SK-N-MC (cell line): ENCODE data around the gene ATP5MC3.

Source experiments
- DNase-seq: peaks from one replicate; pipeline ENCODE4 v3.0.0-alpha.2; 2011; ENCODE audit warnings: low read depth, low spot score
- H3K27ac ChIP-seq: fragments of 200-600 bp; sonication (generic); 2 replicates; pipeline ENCODE4 v1.5.1; 2016; ENCODE audit warnings: mixed run types
- H3K36me3 ChIP-seq: fragments of 200-600 bp; sonication (generic); 2 replicates; pipeline ENCODE4 v1.6.1; 2017; ENCODE audit warnings: antibody characterized with exemption, low read length, mixed read lengths; ENCODE audit not compliant: insufficient read depth
- H3K4me3 ChIP-seq: fragments of 200-600 bp; sonication (generic); 2 replicates; pipeline ENCODE4 v1.5.1; 2016
- H3K9ac ChIP-seq: fragments of 200-600 bp; sonication (generic); 2 replicates; pipeline ENCODE4 v1.8.0; 2017; ENCODE audit warnings: mixed run types, mixed read lengths; ENCODE audit not compliant: insufficient read length
- H3K9me3 ChIP-seq: fragments of 200-600 bp; sonication (generic); 2 replicates; pipeline ENCODE4 v1.6.1; 2017; ENCODE audit warnings: low read depth, mild to moderate bottlenecking, antibody characterized with exemption, low read length, moderate library complexity, mixed read lengths
- EZH2 ChIP-seq: fragments of 200-600 bp; sonication (generic); IDR thresholded peaks from one replicate; pipeline ENCODE4 v1.6.1; 2017; ENCODE audit warnings: antibody characterized with exemption
- FOXP2 ChIP-seq: optimal IDR thresholded peaks from 2 replicates; pipeline ENCODE3; 2011; ENCODE audit warnings: mild to moderate bottlenecking, moderate library complexity; ENCODE audit not compliant: insufficient read depth; ENCODE audit errors: extremely low read length, control extremely low read depth
- POLR2AphosphoS5 ChIP-seq: IDR thresholded peaks from 2 replicates; pipeline ENCODE4 v1.6.1; 2012; ENCODE audit warnings: mild to moderate bottlenecking, low read depth, low read length, borderline replicate concordance

ATP5MC3 gene

DNA sequence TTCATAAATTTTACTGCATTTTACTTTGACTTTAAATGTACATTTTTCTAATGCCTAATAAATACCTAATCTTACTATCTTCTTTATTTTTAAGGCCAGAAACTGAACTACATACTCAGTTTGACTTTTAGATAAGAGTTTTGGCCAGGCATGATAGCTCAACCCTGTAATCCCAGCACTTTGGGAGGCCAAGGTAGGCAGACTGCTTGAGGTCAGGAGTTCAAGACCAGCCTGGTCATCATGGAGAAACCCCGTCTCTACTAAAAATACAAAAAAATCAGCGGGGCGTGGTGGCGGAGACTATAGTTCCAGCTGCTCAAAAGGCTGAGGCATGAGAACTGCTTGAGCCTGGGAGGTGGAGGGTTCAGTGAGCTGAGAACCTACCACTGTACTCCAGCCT is 22.6 kb downstream of the ATP5MC3 start:
- H3K4me3 ChIP-seq: no peak overlapping the region
- H3K9me3 ChIP-seq: no peaks in the 10 kb centered on the region
- peaks cover 11% of the 10 kb centered on the region for H3K36me3 ChIP-seq
- no peak overlapping the region for H3K9ac ChIP-seq
- no peak overlapping the region for H3K27ac ChIP-seq
- no peak for TF ChIP-seq POLR2AphosphoS5
- TF ChIP-seq FOXP2: no peak
- TF ChIP-seq EZH2: no peak
- no peak for DNase-seq

DNA sequence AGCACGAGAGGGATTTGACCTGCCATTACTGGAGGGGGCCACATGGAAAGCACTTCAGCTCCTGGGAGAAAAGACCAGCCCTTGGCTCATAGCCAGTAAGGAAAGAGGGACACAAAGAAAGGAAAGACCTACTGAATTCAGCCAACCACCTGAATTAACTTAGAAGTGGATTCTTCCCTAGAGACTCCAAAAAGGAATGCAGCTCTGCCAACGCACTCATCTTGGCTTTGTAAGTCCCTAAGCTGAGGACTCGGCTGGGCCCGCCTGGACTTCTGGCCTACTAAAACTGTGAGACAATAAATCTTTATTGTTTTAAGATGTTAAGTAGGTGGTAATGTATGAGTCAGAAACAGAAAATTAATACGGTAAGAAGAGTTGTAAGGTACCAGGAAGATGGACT is 25.0 kb downstream of the ATP5MC3 start:
- Histone ChIP-seq H3K36me3 (peaks cover 8% of the 10 kb centered on the region), H3K9me3 (no peaks in the 10 kb centered on the region), H3K9ac (no peak overlapping the region), H3K27ac (no peak overlapping the region), H3K4me3 (no peak overlapping the region)
- DNase-seq: no peak
- TF ChIP-seq POLR2AphosphoS5: no peak
- TF ChIP-seq FOXP2: no peak
- no peak for TF ChIP-seq EZH2

DNA sequence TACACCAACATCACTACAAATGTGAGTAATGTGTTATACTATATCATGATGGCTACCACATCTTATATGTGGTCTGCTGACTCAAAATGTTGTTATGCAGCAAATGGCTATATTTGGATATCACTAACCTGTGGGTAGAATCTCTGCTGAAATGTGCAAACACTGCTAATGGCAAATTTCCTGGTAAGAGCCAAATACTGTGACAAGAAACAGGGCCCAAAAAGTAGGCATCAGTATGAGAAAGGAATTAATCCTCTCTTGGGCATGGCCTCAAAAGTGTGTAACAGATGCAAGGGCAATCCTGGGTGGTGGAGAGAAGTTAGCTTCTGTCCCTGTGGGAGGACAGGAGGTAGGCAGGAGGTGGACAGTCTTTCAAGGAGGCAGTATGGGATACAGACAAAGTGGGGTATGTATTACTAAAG is 26.8 kb downstream of the ATP5MC3 start:
- H3K36me3 ChIP-seq: peaks cover 20% of the 10 kb centered on the region
- no peak overlapping the region for H3K27ac ChIP-seq
- no peak overlapping the region for H3K9ac ChIP-seq
- no peak for TF ChIP-seq POLR2AphosphoS5
- no peak for TF ChIP-seq FOXP2
- no peak for TF ChIP-seq EZH2
- H3K4me3 ChIP-seq: no peak overlapping the region
- H3K9me3 ChIP-seq: no peaks in the 10 kb centered on the region
- no peak for DNase-seq

DNA sequence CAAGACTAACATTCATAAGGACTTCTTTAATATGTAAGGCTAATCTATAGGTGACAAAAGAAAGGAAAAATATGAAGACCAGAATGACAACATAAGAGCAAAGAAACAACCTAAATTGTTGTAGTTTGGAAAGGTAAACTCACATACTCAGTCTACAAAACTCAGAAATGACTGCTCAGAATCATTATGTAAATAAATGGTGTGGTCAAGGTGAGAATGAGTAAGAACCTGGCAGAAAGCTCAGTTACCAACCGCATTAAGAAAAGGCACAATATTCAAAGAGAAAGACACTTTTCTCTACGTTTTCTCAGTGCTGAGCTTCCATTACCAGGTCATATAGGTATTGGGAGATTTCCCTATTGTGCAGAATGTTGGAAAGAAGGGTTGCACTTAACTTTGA is 29.3 kb downstream of the ATP5MC3 start:
- H3K36me3 ChIP-seq: peaks cover 37% of the 10 kb centered on the region
- no peak overlapping the region for H3K27ac ChIP-seq
- DNase-seq: no peak

DNA sequence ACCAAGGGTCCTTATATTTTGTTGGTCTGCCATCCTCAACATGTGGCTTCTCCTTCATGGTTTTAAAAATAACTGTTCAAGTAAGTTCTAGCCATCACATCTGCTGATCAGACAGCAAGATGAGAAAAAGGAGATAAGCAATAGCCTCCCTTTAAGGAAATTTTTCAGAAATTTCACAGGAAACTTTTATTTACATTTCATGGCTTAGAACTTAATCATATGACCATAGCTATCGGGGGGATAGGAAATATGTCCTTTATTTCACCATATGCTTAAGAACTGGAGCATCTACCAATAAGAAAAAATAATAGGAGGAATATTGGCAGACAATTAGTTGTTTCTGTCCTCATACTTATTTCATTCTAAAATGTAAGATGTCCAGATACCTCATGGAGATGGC is 29.7 kb downstream of the ATP5MC3 start:
- Histone ChIP-seq H3K4me3 (no peak overlapping the region), H3K9me3 (no peaks in the 10 kb centered on the region), H3K27ac (no peak overlapping the region), H3K36me3 (peaks cover 40% of the 10 kb centered on the region), H3K9ac (no peak overlapping the region)
- TF ChIP-seq EZH2 (no peak), FOXP2 (no peak), POLR2AphosphoS5 (no peak)
- no peak for DNase-seq

More for the DNA sequence above, 29.3 kb downstream of the ATP5MC3 start:
- Histone ChIP-seq H3K9ac (no peak overlapping the region), H3K9me3 (no peaks in the 10 kb centered on the region), H3K4me3 (no peak overlapping the region)
- TF ChIP-seq EZH2 (no peak), POLR2AphosphoS5 (no peak), FOXP2 (no peak)

DNA sequence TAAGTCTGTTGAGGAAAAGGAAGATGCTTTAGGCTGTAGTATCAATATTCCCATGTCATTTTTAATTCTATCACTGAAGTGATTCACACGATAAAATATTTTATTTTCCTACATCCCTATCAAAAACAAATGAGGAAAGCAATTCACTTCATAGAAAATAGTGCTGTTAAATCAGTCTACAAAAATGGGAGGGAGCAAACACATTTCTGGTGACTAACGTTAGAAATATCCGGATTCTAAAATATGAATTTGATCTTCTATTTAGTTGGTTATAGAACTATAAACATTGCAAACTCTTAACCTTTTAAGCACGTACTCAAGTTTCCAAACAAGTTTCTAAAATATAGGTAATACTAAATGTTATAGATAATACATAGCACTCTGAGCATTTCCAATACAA is 34.3 kb downstream of the ATP5MC3 start:
- Histone ChIP-seq H3K27ac (no peak overlapping the region), H3K9ac (no peak overlapping the region), H3K4me3 (no peak overlapping the region), H3K36me3 (peaks cover 61% of the 10 kb centered on the region), H3K9me3 (no peaks in the 10 kb centered on the region)
- TF ChIP-seq FOXP2 (no peak), POLR2AphosphoS5 (no peak), EZH2 (no peak)
- no peak for DNase-seq

DNA sequence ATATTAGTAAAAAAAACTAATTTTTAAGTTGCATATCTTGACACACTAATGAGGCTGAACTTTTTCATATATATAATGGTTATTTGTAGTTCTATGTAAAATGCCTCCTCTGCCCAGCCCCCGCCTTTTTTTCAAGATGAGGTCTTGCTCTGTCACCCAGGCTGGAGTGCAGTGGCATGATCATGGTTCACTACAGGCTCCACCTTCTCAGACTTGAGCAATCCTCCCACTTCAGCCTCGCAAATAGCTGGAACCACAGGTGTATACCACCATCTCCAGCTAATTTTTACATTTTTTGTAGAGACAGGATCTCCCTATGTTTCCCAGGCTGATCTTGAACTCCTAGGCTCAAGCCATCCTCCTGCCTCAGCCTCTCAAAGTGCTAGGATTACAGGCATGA is 37.8 kb downstream of the ATP5MC3 start:
- Histone ChIP-seq H3K27ac (no peak overlapping the region), H3K4me3 (no peak overlapping the region), H3K9ac (no peak overlapping the region), H3K9me3 (no peaks in the 10 kb centered on the region), H3K36me3 (peaks cover 53% of the 10 kb centered on the region)
- DNase-seq: no peak
- TF ChIP-seq FOXP2 (no peak), EZH2 (no peak), POLR2AphosphoS5 (no peak)

DNA sequence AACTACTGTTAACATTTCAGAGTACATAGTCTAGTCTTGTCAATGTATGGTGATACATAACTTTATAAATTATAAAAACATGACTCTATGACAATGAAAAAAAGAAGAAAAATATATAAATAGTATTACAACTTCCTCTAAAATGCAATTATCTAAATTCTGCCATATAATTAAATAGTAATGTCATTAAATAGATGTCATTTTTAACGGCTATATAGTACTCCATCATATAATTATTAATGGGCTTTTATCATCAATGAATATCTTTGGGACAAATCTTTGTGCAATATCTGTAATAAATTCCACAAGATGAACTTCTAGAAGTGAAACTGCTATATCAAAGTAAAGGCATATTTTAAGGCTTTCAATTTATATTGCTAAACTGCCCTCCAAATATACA is 38.3 kb downstream of the ATP5MC3 start:
- peaks cover 52% of the 10 kb centered on the region for H3K36me3 ChIP-seq
- H3K4me3 ChIP-seq: no peak overlapping the region
- no peak for TF ChIP-seq POLR2AphosphoS5
- no peak for TF ChIP-seq EZH2
- TF ChIP-seq FOXP2: no peak
- H3K9me3 ChIP-seq: no peaks in the 10 kb centered on the region
- H3K9ac ChIP-seq: no peak overlapping the region
- DNase-seq: no peak
- no peak overlapping the region for H3K27ac ChIP-seq

DNA sequence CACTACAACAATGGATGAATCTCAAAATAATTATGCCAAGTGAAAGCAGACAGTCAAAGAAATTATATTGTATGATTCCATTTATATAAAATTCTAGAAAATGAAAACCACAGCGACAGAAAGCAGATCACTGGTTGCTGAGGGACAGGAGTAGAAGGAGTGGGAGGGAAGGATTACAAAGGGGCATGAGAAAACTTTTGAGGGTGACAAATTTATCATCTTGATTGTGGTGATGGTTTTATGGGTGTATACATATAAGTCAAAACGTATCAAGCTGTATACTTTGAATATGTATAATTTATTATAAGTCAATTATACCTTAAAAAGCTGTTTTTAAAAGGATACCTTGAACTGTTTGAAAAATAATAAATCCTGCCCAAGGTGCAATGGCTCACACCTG is 41.2 kb downstream of the ATP5MC3 start:
- DNase-seq: no peak
- TF ChIP-seq EZH2 (no peak), POLR2AphosphoS5 (no peak), FOXP2 (no peak)
- H3K9ac ChIP-seq: no peak overlapping the region
- peaks cover 51% of the 10 kb centered on the region for H3K36me3 ChIP-seq
- no peak overlapping the region for H3K4me3 ChIP-seq
- H3K9me3 ChIP-seq: no peaks in the 10 kb centered on the region
- peak overlapping the region; percentile 15; the same call in 1 of the 2 replicates for H3K27ac ChIP-seq
